CD4-positive, alpha-beta T cell (primary cell): ENCODE data around the gene GARS1. TPM values are rescaled to one million over a fixed set of nuclear protein-coding genes. Genes with fewer than 3 reads are reported as not detected.
"Not testable (repeated sequence)": the region's sequence is repeated elsewhere in the genome, so short reads cannot be mapped to it uniquely, and the experiment has no call there.

Experiments used
- ATAC-seq: fragments of 200-7000 bp; cut with Tn5 transposase; one replicate; pipeline ENCODE4 v1.10.0; 2022; ENCODE audit warnings: mild to moderate bottlenecking; ENCODE audit not compliant: poor library complexity
- CTCF ChIA-PET: fragments of 350-600 bp; sonication (Branson Sonifier 250); formaldehyde crosslinking; loops from one replicate; lab custom pipeline; 2021; ENCODE audit warnings: antibody characterized with exemption, inconsistent platforms; lab: Charles Lee
- POLR2A ChIA-PET: fragments of 350-600 bp; sonication (Branson Sonifier 250); formaldehyde crosslinking; loops from one replicate; lab custom pipeline; 2021; ENCODE audit warnings: antibody characterized with exemption, inconsistent platforms; lab: Charles Lee
- DNase-seq, 14 experiments: peaks; one replicate each; pipeline ENCODE4 v3.0.0-alpha.2; 2013 to 2020; ENCODE audit warnings: mixed read lengths in 2 of 14
- H3K27ac ChIP-seq, 2 donors: one replicate each; pipeline versions ENCODE4 v1.5.1 to v1.7.0; 2013; ENCODE audit warnings: low read length in 2 of 2, low read depth in 1 of 2, mild to moderate bottlenecking in 1 of 2
- H3K27me3 ChIP-seq, 2 experiments: 1 replicate in 1 of 2; 2 replicates in 1 of 2; pipeline versions ENCODE4 v1.6.1 to v1.7.0; 2013; ENCODE audit warnings: low read length in 2 of 2, control low read depth in 1 of 2, mild to moderate bottlenecking in 1 of 2, moderate library complexity in 1 of 2; ENCODE audit not compliant: insufficient read depth in 2 of 2, control insufficient read depth in 1 of 2
- H3K36me3 ChIP-seq: one replicate; pipeline ENCODE4 v1.6.1; 2013; ENCODE audit warnings: low read length, control low read depth; ENCODE audit not compliant: insufficient read depth
- H3K4me1 ChIP-seq: one replicate; pipeline ENCODE4 v1.6.1; 2013; ENCODE audit warnings: low read length, control low read depth; ENCODE audit not compliant: insufficient read depth
- H3K4me3 ChIP-seq: one replicate; pipeline ENCODE4 v1.5.1; 2013; ENCODE audit warnings: mild to moderate bottlenecking, low read length, moderate library complexity
- H3K9me3 ChIP-seq, 2 experiments: 1 replicate in 1 of 2; 2 replicates in 1 of 2; pipeline versions ENCODE4 v1.6.1 to v1.7.0; 2013; ENCODE audit warnings: low read length in 2 of 2, mild to moderate bottlenecking in 2 of 2, control low read depth in 1 of 2, moderate library complexity in 1 of 2; ENCODE audit not compliant: control insufficient read depth in 1 of 2, insufficient read depth in 1 of 2
- H3K27ac Mint-ChIP-seq: one replicate; pipeline ENCODE4 v1.8.0; 2020; ENCODE audit warnings: mixed read lengths
- H3K27me3 Mint-ChIP-seq: one replicate; pipeline ENCODE4 v1.8.0; 2021; ENCODE audit warnings: mixed read lengths
- H3K36me3 Mint-ChIP-seq: one replicate; pipeline ENCODE4 v1.8.0; 2021; ENCODE audit warnings: low read depth, mixed read lengths
- H3K4me1 Mint-ChIP-seq: one replicate; pipeline ENCODE4 v1.8.0; 2021; ENCODE audit warnings: low read depth, mixed read lengths
- H3K4me3 Mint-ChIP-seq: one replicate; pipeline ENCODE4 v1.8.0; 2020; ENCODE audit warnings: mild to moderate bottlenecking, mixed read lengths
- H3K9me3 Mint-ChIP-seq: one replicate; pipeline ENCODE4 v1.8.0; 2020; ENCODE audit warnings: mixed read lengths
- CTCF ChIP-seq: fragments of 200-600 bp; IDR thresholded peaks from one replicate; pipeline ENCODE4 v1.8.0; 2022; ENCODE audit warnings: antibody characterized with exemption, mild to moderate bottlenecking
- intact Hi-C, 2 experiments: fragments of 100-400 bp; cut with DNase I in 1 of 2; cut with micrococcal nuclease in 1 of 2; formaldehyde crosslinking; loops; one replicate each; pipeline versions ENCODE4 v1.15.1 to v1.9.0; 2023 to 2025; cut with DNase I, micrococcal nuclease
- total RNA-seq, 174 experiments: library from RNA in 2 of 174; stranded (reverse) in 2 of 174; gene quantifications; one replicate each; pipeline ENCODE4 v1.2.3 and lab custom pipeline; 2021 to 2026

GARS1 gene
- total RNA-seq, 2 experiments from 2014 or later = 127 to 132 TPM

- no peak overlapping the region for H3K4me3 ChIP-seq
- Mint-ChIP-seq H3K36me3 (peaks cover 54% of the 10 kb centered on the region), H3K4me3 (no peak overlapping the region), H3K9me3 (no peaks in the 10 kb centered on the region), H3K27me3 (no peaks in the 10 kb centered on the region), H3K27ac (no peak overlapping the region), H3K4me1 (no peaks in the 10 kb centered on the region)
- intact Hi-C loops = no loop called here
- H3K36me3 ChIP-seq = peaks cover 49% of the 10 kb centered on the region
- no peaks in the 10 kb centered on the region for H3K4me1 ChIP-seq
- no peaks in the 10 kb centered on the region for H3K27me3 ChIP-seq
- CTCF ChIA-PET = no interaction called here
- no peak for TF ChIP-seq CTCF
- ATAC-seq (no peak), DNase-seq (no peak)
- H3K9me3 ChIP-seq = no peaks in the 10 kb centered on the region
- POLR2A ChIA-PET = no interaction called here
- no peak overlapping the region for H3K27ac ChIP-seq
Measured at GRCh38 chr7:30635798-30636197, 41.1 kb downstream of the GARS1 start.

- H3K4me3 ChIP-seq, intact Hi-C loops, DNase-seq, ATAC-seq, H3K9me3 ChIP-seq, H3K27ac Mint-ChIP-seq, H3K4me1 Mint-ChIP-seq, H3K9me3 Mint-ChIP-seq, CTCF ChIA-PET, H3K36me3 ChIP-seq, H3K27ac ChIP-seq, H3K27me3 Mint-ChIP-seq, H3K4me3 Mint-ChIP-seq, H3K27me3 ChIP-seq, H3K4me1 ChIP-seq: not testable (repeated sequence)
- peaks cover 17% of the 10 kb centered on the region for H3K36me3 Mint-ChIP-seq
- POLR2A ChIA-PET = interaction anchor here (0.6 kb wide), 1 partner anchor 29 kb away, joined by 3 read pairs; no protein-coding TSS in a partner anchor
Measured at GRCh38 chr7:30642322-30642721, 47.6 kb downstream of the GARS1 start.

- no peaks in the 10 kb centered on the region for H3K4me1 ChIP-seq
- no peak overlapping the region for H3K27ac ChIP-seq
- Mint-ChIP-seq H3K27ac (no peak overlapping the region), H3K4me3 (no peak overlapping the region), H3K27me3 (no peaks in the 10 kb centered on the region), H3K36me3 (peaks cover 17% of the 10 kb centered on the region), H3K9me3 (no peaks in the 10 kb centered on the region), H3K4me1 (no peaks in the 10 kb centered on the region)
- DNase-seq (no peak), ATAC-seq (no peak)
- POLR2A ChIA-PET = interaction anchor here (0.6 kb wide), 1 partner anchor 29 kb away, joined by 3 read pairs; no protein-coding TSS in a partner anchor
- H3K4me3 ChIP-seq = no peak overlapping the region
- intact Hi-C loops = no loop called here
- H3K36me3 ChIP-seq = peaks cover 3% of the 10 kb centered on the region
- H3K27me3 ChIP-seq = no peaks in the 10 kb centered on the region
- H3K9me3 ChIP-seq = no peaks in the 10 kb centered on the region
- TF ChIP-seq CTCF = no peak
- CTCF ChIA-PET = no interaction called here
Measured at GRCh38 chr7:30642789-30643188, 48.1 kb downstream of the GARS1 start.

GRCh38 chr7:30644286-30644955 lies 49.7 kb downstream of the GARS1 start:
- H3K27me3 ChIP-seq = no peaks in the 10 kb centered on the region
- peaks cover 3% of the 10 kb centered on the region for H3K36me3 ChIP-seq
- Mint-ChIP-seq H3K9me3 (no peaks in the 10 kb centered on the region), H3K27ac (no peak overlapping the region), H3K4me3 (no peak overlapping the region), H3K4me1 (no peaks in the 10 kb centered on the region), H3K27me3 (no peaks in the 10 kb centered on the region), H3K36me3 (peaks cover 17% of the 10 kb centered on the region)
- POLR2A ChIA-PET = no interaction called here
- DNase-seq (no peak), ATAC-seq (no peak)
- H3K4me1 ChIP-seq = no peaks in the 10 kb centered on the region
- no peak for TF ChIP-seq CTCF
- CTCF ChIA-PET = no interaction called here
- intact Hi-C loops = no loop called here
- H3K4me3 ChIP-seq = no peak overlapping the region
- no peaks in the 10 kb centered on the region for H3K9me3 ChIP-seq
- no peak overlapping the region for H3K27ac ChIP-seq
